Measurements from ENCODE around the gene MIS12. TPM values are rescaled to one million over a fixed set of nuclear protein-coding genes. Genes with fewer than 3 reads are reported as not detected.

MIS12 gene
- total RNA-seq, 1 donor from 2014 or later = 17.7 TPM

DNA sequence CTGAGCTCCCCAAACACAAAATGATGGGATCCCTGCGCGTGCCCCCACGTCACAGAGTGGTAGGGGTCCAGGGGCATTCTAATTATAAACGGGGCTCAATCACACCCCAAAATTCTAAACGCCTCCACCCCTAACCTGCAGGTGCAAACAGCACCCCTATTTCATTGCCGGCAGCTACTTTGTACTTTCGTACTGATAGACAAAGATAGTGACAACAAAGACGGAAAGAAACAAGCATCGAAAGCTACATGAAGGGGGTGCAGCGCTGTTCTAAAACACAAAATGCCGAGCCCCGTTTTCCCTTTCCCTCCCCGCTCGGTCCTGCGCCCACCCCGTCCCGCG lies 13.9 kb downstream of the MIS12 start:
- DNase-seq (ENCODE audit: low spot score) = no peak

DNA sequence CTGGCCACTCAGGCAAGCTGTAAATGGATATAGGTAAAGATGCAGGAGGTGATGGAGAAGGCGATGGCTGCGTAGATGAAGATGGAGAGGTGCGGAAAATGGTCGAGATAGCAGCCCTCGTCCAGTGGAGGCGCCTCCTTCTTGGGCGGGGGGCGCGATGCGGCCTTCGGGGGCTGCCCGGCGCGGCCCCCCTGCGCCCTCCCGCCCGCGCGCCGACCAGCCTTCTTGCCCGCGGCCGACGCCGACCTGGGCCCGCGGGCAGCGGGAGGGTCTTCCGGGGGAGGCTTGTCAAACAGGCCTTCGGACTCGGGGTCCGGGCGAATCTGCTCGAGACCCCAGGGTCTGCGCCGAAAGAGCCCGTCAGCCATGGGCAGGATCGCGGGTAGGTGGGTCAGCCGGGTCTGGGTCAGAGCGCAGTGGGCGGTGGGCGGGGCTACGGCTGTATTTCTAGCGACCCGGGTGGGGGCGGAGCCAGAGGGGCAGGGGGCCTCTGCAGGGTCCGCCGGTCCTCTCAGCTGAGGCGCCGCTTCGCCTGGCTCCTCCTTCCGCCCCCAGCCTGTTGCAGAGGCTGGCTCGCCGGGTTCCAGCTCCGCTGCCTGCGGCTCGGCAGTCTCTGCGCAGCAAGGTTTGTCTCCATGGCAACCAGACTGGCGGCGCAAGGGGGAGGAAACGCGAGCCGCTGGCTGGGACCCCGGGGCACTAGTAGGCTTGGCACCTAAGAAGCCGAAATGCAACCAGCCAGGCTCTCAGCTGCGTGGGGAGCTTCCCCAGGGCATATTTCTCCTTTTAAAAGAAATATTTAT lies 14.4 kb downstream of the MIS12 start:
- DNase-seq (ENCODE audit: low spot score) = peak; percentile 79

GRCh38 chr17:5501685-5502084 lies 15.3 kb downstream of the MIS12 start:
- DNase-seq (ENCODE audit: low spot score) = no peak

DNA sequence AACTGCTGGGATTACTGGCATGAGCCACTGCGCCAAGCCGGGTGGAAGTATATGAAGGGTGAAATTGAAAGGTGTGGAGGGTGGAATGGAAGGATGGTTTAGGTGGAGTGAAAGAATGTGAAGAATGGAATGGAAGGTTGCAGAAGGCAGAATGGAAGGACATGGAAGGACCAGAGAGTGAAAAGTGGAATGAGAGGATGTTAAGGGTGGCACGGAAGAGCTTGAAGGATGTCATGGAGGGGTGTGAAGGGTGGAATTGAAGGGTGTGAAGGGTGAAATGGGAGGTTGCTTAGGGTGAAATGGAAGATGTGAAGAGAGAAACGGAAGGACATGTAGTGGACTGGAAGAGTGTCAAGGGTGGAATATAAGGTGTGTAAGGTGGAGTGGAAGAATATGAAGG lies 16.2 kb downstream of the MIS12 start:
- DNase-seq (ENCODE audit: low spot score) = no peak

DNA sequence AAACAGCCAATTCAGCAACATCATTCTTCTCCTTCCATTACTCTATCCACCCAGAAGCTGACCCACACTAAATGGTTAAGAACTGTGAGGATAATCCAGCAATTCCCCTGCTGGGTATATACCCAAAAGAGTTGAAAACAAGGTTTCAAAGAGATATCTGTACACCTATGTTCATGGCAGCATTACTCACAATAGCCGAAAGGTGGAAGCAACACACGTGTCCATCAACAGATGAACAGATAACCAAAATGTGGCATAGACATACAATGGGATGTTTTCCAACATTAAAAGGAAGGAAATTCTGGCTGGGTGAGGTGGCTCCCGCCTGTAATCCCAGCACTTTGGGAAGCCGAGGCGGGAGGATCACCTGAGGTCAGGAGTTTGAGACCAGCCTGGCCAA lies 19.9 kb downstream of the MIS12 start:
- no peak for DNase-seq (ENCODE audit: low spot score)

DNA sequence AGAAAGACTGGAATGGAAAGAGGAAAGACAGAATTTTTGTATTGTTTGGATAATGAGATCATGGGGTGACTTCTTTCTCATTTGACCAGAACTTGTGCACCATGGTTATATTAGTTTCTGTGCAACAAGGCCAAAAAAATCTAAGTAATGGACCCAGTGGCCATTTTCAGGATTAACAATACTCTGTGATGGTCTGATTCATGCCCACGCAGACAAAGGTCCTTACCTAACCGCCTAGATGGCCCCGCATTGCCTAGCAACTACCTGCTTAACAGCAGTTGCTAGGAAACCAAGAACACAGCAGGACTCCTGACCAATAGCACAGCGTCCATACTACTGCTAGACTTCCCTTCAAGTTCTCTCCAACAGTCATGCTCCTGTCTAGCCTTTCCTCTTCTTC lies 22.4 kb downstream of the MIS12 start:
- DNase-seq (ENCODE audit: low spot score) = no peak

GRCh38 chr17:5509482-5509881 lies 23.1 kb downstream of the MIS12 start:
- no peak for DNase-seq (ENCODE audit: low spot score)

DNA sequence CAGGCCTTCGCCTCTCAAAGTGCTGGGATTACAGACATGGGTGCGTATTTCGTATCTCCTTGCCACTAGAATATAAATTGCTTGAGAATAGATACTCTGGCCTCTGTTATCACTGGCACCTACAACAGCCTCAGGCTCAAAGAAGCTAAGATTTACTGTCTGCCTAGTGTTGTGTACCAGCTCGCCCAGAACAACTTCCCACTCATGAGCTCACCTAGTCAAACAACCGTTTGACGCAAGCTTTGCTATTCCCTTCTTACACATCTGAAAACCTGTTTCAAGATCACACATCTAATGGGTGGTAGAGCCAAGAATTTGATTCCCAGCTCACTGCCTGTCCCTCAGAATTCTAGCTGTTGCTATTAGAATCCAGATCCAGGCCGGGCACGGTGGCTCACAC lies 24.4 kb downstream of the MIS12 start:
- no peak for DNase-seq (ENCODE audit: low spot score)

- DNase-seq (ENCODE audit: low spot score) = no peak
Observed at GRCh38 chr17:5511401-5512225, 25.2 kb downstream of the MIS12 start.

GRCh38 chr17:5513628-5514027 lies 27.3 kb downstream of the MIS12 start:
- DNase-seq (ENCODE audit: low spot score) = no peak

DNA sequence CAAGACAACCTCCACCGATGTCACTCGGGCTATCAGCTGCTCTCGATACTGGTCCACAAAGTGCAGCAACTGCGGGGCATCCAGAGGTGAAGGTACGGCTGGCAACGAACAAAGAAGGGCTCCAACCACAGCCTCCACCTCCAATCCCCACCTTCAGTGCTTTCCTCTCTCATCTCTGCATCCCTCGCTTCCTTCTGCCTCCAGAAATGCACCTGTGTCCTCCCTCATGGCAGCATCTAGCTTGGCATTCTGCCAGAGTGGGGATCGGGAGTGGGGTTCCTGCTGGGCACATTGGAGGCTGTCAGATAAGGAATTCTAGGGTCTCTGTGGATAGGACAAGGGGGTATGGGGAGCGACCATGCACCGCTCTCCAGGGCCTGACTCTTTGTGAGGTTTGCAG lies 28.6 kb downstream of the MIS12 start:
- DNase-seq (ENCODE audit: low spot score) = no peak

DNA sequence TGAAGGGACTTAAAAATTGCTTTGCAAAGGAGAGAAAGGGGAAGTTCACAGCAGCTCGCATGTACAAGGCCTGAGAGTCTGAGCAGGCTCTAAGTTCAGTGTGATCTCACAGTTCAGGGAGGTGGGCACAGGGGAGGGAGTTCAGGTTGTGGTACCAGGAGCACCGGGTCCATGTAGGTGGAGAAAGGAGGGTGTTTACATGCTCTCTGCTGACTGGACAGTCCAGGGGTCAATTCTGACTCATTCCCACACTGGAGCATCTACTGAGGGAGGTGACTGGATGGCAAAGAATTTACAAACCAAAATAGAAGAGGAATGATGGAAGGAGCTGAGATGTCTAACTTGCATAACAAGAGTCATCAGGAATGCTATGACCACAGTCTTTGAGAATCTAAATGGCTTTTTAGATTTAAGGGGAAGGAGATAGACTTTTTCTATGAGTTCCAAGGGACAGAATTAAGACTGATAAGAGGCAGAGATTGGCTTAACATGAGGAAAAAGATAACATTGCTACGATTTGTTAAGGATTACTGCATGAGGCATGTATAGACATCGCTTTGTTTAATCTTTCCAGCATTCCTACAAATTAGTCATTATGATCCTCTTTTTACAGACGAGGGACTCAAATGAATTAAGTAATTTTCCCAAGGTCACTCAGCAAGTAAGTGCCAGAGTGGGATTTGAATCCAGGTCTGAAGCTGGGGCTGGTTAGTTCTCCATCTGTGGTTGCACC lies 29.9 kb downstream of the MIS12 start:
- DNase-seq (ENCODE audit: low spot score) = no peak

DNA sequence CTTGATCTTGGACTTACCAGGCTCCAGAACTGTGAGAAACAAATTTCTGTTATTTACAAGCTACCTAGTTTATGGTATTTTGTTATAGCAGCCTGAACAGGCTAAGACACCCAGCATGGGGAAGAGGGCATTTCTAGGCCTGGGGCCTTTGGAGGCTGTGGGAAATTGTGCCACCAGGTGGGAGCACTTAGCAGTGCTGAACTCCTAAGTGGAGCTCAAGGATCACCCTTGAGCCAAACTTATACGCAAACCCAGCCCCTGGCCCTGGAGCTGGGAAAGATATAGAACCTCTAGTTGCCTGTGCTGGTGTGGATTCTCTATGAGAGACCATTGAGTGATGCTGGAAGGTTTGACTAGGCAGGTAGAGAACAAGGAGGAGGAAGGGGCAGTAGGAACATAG lies 36.1 kb downstream of the MIS12 start:
- DNase-seq (ENCODE audit: low spot score) = no peak

DNA sequence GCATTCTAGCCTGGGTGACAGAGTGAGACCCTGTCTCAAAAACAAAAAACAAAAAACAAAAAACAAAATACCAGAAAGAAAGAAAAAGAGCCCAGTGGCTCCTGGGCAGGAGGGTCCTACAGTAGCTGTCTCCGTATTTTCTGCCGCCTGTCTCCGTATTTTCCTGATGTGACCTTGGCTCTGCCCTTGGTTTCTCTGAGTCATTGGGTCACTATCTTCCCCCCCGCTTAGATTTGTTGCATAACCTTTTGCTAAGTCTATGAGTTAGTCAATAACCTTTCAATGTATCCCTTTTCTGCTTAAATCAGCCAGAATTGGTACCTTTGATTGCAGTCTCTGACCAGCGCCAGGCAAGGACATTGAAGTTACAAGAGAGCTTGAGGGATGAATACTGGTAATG lies 36.9 kb downstream of the MIS12 start:
- no peak for DNase-seq (ENCODE audit: low spot score)

DNA sequence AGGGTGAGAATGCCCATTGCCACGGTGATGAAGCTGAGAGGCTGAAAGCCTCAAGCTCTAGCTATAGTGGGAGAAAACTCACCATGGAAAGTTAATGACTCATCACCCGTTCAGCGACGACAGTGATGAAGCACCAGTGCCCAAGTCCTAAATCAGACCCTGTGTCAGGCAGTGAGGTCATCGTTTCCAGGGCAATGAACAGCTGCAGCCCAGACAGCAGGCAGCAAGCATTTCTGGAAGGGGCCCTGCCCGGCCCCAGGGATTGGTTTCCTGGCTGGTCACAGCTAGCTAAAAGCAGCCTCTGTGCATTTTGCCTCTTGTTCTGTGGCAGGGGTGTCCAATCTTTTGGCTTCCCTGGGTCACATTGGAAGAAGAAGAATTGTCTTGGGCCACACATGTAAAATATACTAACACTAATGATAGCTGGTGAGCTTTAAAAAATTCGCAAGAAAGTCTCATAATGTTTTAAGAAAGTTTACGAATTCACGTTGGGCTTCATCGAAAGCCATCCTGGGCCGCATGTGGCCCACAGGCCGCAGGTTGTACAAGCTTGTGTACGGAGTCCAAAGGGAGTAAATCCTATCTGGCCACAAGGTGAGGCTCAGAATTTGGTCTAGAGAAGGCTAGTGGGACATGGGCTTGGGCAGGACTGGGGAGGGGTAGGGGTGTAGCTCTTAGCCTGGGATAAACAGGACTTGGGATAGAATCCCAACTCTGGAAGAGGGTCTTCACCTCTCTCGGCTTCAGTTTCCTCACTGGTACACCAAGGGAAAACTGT lies 40.6 kb downstream of the MIS12 start:
- DNase-seq (ENCODE audit: low spot score) = peak; percentile 66

DNA sequence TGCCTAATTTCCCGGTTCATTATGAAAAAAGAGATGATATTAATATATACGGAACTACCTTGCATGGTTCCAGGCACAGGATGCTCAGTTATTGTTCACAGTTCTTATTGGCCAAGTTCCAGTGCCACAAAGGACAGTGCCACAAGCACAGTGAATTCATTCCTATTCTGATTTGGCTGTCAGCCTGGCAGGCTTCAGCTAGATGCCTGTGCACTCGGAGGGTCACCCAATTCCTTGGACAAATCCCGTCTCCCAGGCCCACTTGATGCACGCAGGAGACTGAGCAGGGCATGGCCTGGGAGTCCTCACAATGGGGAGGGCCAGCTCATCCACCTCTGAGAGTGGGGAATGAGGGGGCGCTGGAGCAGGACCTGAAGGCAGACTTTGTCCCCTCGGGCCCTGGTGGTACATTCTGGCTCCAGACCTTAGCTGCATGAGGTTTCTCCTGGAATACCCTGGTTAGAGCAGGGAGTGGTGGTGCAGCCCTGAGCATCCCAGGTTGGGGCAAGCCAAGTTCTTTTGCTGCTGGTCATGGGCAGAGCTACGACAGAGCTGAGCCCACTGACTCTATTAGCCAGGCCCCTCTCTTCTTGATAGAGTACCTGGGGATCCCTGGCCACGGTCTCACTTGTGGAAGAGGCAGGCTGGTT lies 41.4 kb downstream of the MIS12 start:
- DNase-seq (ENCODE audit: low spot score) = no peak

GRCh38 chr17:5530265-5531084 lies 44.1 kb downstream of the MIS12 start:
- DNase-seq (ENCODE audit: low spot score) = no peak

GRCh38 chr17:5531085-5531418 lies 44.7 kb downstream of the MIS12 start:
- no peak for DNase-seq (ENCODE audit: low spot score)

DNA sequence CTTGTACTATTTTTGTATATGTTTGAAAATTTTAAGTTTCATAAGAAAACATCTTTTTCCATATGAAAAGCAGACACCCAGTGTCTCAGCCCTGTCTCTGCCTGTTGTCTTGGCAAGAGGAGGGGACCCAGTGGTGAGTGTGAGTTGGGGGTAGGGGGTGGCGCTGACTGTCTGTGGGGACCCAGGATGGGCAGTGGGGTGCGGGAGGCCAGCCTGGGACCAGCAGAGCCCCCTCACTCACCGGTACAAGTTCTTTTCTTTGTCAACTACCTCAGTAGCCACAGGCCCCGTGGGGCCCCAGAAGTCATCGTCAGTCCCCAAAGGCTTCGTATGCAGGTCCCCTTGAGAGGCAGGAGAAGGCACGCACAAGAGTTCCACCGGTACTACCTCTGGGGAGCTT lies 46.2 kb downstream of the MIS12 start:
- DNase-seq (ENCODE audit: low spot score) = no peak

DNA sequence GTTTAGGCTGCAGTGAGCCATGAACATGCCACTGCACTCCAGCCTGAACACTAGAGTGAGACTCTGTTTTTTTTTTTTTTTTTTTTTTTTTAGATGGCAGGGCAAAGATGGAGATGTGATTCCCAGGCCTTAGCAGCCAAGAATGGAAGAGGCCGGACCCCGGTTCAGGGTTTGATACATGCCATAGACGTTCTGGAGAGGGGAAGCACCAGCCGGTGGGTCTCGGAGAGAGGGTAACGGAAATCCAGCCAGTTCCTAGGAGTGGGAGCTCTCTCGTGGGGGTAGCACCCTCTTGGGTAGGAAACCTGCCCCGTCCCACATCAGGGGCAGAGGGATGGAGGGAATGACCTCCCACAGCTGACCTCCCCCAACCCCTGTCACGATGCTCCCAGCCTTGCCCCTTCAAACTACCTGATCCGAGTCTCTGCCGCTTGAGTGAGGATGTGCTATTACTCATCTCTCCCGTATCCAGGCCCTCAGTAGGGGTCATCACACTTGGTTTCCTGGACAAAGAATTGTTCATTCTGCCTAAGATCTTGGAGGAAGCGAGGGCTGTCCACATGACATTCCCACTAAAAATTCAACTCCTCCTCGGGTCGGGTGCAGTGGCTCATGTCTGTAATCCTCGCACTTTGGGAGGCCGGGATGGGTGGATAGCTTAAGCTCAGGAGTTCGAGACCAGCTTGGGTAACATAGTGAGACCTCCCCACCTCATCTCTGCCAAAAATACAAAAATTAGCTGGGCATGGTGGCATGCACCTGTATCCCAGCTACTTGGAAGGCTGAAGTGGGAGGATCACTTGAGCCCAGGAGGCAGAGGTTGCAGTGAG lies 47.3 kb downstream of the MIS12 start:
- DNase-seq (ENCODE audit: low spot score) = no peak
